Panc1 (cell line): ENCODE measurements around the gene TCTN1. TPM values are rescaled to one million over a fixed set of nuclear protein-coding genes. Genes with fewer than 3 reads are reported as not detected.

Experiments
- ATAC-seq: fragments of 200-7000 bp; cut with Tn5 transposase; 2 replicates; pipeline ENCODE4 v1.9.1; 2020; ENCODE audit warnings: mild to moderate bottlenecking, moderate library complexity
- BruUV-seq: library from RNA; stranded (reverse); fragments of 400-500 nt; replicated peaks from 2 replicates; lab custom pipeline; 2021; lab: Mats Ljungman, UMichigan
- CTCF ChIA-PET: fragments of 300-600 bp; sonication (Branson Sonifier 250); formaldehyde crosslinking; loops from one replicate; lab custom pipeline; 2022; ENCODE audit warnings: antibody characterized with exemption; lab: Charles Lee
- POLR2A ChIA-PET: fragments of 300-600 bp; sonication (Branson Sonifier 250); formaldehyde crosslinking; loops from one replicate; lab custom pipeline; 2022; ENCODE audit warnings: antibody characterized with exemption; lab: Charles Lee
- DNase-seq: peaks from one replicate; pipeline ENCODE4 v3.0.0-alpha.2; 2010; ENCODE audit warnings: low read depth, low spot score
- H3K27ac ChIP-seq: 2 replicates; pipeline ENCODE4 v1.5.1; 2011; ENCODE audit warnings: mild to moderate bottlenecking, low read length, inconsistent platforms
- H3K27me3 ChIP-seq: fragments of 200-500 bp; sonication (Bioruptor generic); 2 replicates; pipeline ENCODE4 v1.6.0; 2014; ENCODE audit warnings: low read length, inconsistent platforms; ENCODE audit not compliant: control insufficient read depth, insufficient read depth
- H3K36me3 ChIP-seq: fragments of 200-500 bp; sonication (Bioruptor generic); 2 replicates; pipeline ENCODE4 v1.5.1; 2014; ENCODE audit warnings: inconsistent platforms, mild to moderate bottlenecking, low read length, moderate library complexity; ENCODE audit not compliant: control insufficient read depth, insufficient read depth
- H3K4me1 ChIP-seq: 2 replicates; pipeline ENCODE4 v1.5.1; 2011; ENCODE audit warnings: inconsistent platforms, mild to moderate bottlenecking, low read length, moderate library complexity; ENCODE audit not compliant: control insufficient read depth, insufficient read depth
- H3K4me3 ChIP-seq, 2 experiments: 2 replicates each; pipeline ENCODE4 v1.5.1; 2011 to 2012; ENCODE audit warnings: low read depth in 2 of 2, low read length in 2 of 2, mild to moderate bottlenecking in 2 of 2, inconsistent platforms in 1 of 2, moderate library complexity in 1 of 2
- H3K9me3 ChIP-seq: fragments of 200-500 bp; sonication (Bioruptor generic); 2 replicates; pipeline ENCODE4 v1.5.1; 2014; ENCODE audit warnings: low read depth, mild to moderate bottlenecking, inconsistent platforms, low read length, moderate library complexity; ENCODE audit not compliant: control insufficient read depth, insufficient read depth
- CTCF ChIP-seq: fragments of 450-650 bp; IDR thresholded peaks from 2 replicates; pipeline ENCODE4 v1.5.1; 2017; ENCODE audit warnings: mild to moderate bottlenecking
- POLR2AphosphoS5 ChIP-seq: IDR thresholded peaks from 2 replicates; pipeline ENCODE4 v1.6.1; 2012; ENCODE audit warnings: mild to moderate bottlenecking, low read depth, low read length, moderate library complexity
- REST ChIP-seq, 2 experiments: IDR thresholded peaks; 2 replicates each; pipeline ENCODE4 v1.6.1; 2011 to 2012; ENCODE audit warnings: low read depth in 2 of 2, control low read depth in 1 of 2, low read length in 1 of 2, mild to moderate bottlenecking in 1 of 2, moderate library complexity in 1 of 2; ENCODE audit not compliant: insufficient read depth in 1 of 2
- SIN3A ChIP-seq: IDR thresholded peaks from 2 replicates; pipeline ENCODE4 v1.6.1; 2012; ENCODE audit warnings: low read depth, mild to moderate bottlenecking, low read length, moderate library complexity, borderline replicate concordance; ENCODE audit not compliant: insufficient read depth
- TCF7L2 ChIP-seq: IDR thresholded peaks from 2 replicates; pipeline ENCODE4 v1.6.1; 2011; ENCODE audit warnings: mild to moderate bottlenecking, low read depth, low read length, inconsistent platforms
- in situ Hi-C: cut with HindIII; loops from 2 replicates; pipeline ENCODE4 v1.10.0; 2016; ENCODE audit warnings: low sequenced_read_pairs, low pct_unique_long_range_greater_than_20kb
- intact Hi-C: fragments of 100-400 bp; cut with micrococcal nuclease; formaldehyde crosslinking; loops from one replicate; pipeline ENCODE4 v1.10.0; 2022; ENCODE audit not compliant: unreplicated experiment
- total RNA-seq: library from RNA; stranded (reverse); gene quantifications from one replicate; pipeline ENCODE4 v1.2.1, GENCODE V29; 2021; ENCODE audit not compliant: unreplicated experiment

TCTN1 gene
- total RNA-seq, 1 experiment from 2014 or later, result 28.5 TPM

GRCh38 chr12:110669193-110669502, 55.2 kb downstream of the TCTN1 start:
- ATAC-seq, result no peak
- ChIA-PET CTCF (no interaction called here), POLR2A (no interaction called here)
- Histone ChIP-seq H3K4me1 (no peaks in the 10 kb centered on the region), H3K4me3 (no peak overlapping the region), H3K27ac (no peak overlapping the region), H3K36me3 (no peaks in the 10 kb centered on the region), H3K9me3 (no peaks in the 10 kb centered on the region; the same call in 1 of the 2 replicates), H3K27me3 (no peaks in the 10 kb centered on the region)
- in situ Hi-C loops, result no loop called here
- no peak for DNase-seq
- intact Hi-C loops, result no loop called here
- no TSS peak for BruUV-seq
- TF ChIP-seq REST (IDR thresholded peaks at IDR 0.05; ENCODE audit: insufficient read depth in 1 of 2, low read depth in 2 of 2, low read length in 1 of 2) (no peak), TCF7L2 (no peak), SIN3A (no peak), CTCF (no peak), POLR2AphosphoS5 (no peak)

GRCh38 chr12:110670161-110670701, 56.3 kb downstream of the TCTN1 start:
- Histone ChIP-seq H3K27me3 (no peaks in the 10 kb centered on the region), H3K27ac (no peak overlapping the region), H3K9me3 (no peaks in the 10 kb centered on the region), H3K36me3 (no peaks in the 10 kb centered on the region), H3K4me3 (no peak overlapping the region), H3K4me1 (no peaks in the 10 kb centered on the region)
- in situ Hi-C loops (no loop called here), intact Hi-C loops (no loop called here)
- CTCF ChIA-PET, result no interaction called here
- POLR2A ChIA-PET, result no interaction called here
- ATAC-seq (no peak), DNase-seq (no peak)
- no peak for TF ChIP-seq POLR2AphosphoS5
- BruUV-seq, result no TSS peak

GRCh38 chr12:110676171-110676570, 62.2 kb downstream of the TCTN1 start:
- H3K36me3 ChIP-seq, result no peaks in the 10 kb centered on the region
- in situ Hi-C loops (no loop called here), intact Hi-C loops (no loop called here)
- ChIA-PET POLR2A (no interaction called here), CTCF (no interaction called here)
- no peaks in the 10 kb centered on the region for H3K27me3 ChIP-seq
- no peak overlapping the region for H3K4me3 ChIP-seq
- TF ChIP-seq CTCF (no peak), SIN3A (no peak)
- no peak for DNase-seq
- no peak overlapping the region for H3K27ac ChIP-seq
- no peak for ATAC-seq
- no peaks in the 10 kb centered on the region for H3K9me3 ChIP-seq
- BruUV-seq, result no TSS peak
- H3K4me1 ChIP-seq, result no peaks in the 10 kb centered on the region
